HuH-7.5 (cell line): ENCODE results near the gene RAC3.

ENCODE experiments used
- DNase-seq: peaks from one replicate; pipeline ENCODE4 v3.0.0; 2011; ENCODE audit warnings: low spot score

RAC3 gene

DNA sequence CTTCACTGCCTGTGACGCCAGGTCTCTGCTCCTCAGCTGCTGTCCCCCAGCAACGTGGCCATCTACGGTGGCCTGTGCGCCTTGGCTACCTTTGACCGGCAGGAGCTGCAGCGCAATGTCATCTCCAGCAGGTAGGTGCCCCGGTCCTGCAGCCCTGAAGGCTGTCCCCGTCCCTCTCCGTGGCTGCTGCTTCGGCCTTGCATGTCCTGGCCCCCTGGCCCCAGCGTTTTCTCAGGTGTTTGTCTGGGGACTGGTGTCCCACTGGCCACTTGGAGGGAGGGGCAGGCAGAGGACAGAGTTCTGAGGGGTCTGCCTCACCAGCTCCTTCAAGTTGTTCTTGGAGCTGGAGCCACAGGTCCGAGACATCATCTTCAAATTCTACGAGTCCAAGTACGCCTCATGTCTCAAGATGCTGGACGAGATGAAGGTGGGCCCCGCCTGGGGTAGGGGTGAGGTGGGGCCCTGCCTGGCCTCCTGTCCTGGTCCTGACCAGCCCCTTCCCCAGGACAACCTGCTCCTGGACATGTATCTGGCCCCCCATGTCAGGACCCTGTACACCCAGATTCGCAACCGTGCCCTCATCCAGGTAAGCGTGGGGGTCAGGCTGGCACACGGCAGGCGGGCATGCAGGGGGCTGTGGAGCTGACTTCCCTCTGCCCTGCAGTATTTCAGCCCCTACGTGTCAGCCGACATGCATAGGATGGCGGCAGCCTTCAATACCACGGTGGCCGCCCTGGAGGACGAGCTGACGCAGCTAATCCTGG is 24.7 kb downstream of the RAC3 start:
- DNase-seq, result no peak

DNA sequence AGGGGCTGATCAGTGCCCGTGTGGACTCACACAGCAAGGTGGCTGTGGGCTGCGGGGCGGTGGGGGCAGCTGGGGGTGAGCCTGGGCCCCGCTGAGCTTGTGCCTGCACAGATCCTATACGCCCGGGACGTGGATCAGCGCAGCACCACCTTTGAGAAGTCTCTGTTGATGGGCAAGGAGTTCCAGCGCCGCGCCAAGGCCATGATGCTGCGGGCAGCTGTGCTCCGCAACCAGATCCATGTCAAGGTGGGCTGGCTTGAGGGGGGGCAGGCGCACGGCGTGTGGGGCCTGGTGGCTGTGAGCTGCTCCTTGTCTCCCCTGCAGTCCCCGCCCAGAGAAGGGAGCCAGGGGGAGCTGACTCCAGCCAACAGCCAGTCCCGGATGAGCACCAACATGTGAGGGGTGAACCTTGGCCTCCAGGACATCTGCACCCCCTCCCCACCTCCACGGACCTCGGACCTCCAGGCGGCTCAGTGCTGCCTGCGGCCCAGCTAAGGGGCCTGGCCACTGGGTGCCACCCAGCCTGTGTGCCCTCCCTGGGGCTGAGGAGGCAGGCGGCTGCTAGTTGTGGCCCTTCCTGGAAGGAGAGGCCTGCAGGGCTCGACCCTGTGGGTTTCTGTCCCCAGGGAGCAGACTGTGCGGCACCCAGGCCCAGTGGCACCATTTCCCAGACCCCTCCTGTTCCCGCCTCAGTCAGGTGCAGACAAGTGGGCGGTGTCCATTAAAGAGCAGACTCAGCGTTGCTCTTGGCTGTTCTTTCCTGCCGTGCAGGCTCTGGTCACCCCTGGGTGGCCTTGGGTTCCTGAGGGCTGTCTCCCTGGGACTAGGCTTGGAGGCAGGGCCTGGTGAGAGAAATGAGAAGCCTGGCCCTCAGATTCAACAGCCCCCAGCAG is 25.5 kb downstream of the RAC3 start:
- no peak for DNase-seq

GRCh38 chr17:82058230-82058854 is 26.9 kb downstream of the RAC3 start:
- no peak for DNase-seq

DNA sequence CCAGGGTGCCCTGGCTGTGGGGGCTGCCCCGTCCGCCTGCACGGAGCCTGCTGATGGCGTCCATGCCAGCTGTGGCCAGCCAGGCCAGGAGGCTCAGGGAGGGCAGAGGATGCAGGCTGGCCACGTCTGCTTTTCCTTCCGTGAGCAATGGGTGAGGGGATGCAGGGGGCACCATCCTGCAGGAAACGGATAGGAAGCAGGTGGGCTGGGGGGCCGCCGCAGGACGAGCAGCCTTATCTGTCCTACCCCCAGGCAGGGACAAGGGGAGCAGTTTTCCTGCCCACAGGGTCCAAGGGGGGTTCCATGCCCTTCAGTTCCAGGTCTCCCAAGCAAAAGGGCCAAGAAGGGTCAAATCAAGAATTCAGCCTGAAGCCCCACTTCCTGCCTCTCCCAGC is 27.4 kb downstream of the RAC3 start:
- no peak for DNase-seq

DNA sequence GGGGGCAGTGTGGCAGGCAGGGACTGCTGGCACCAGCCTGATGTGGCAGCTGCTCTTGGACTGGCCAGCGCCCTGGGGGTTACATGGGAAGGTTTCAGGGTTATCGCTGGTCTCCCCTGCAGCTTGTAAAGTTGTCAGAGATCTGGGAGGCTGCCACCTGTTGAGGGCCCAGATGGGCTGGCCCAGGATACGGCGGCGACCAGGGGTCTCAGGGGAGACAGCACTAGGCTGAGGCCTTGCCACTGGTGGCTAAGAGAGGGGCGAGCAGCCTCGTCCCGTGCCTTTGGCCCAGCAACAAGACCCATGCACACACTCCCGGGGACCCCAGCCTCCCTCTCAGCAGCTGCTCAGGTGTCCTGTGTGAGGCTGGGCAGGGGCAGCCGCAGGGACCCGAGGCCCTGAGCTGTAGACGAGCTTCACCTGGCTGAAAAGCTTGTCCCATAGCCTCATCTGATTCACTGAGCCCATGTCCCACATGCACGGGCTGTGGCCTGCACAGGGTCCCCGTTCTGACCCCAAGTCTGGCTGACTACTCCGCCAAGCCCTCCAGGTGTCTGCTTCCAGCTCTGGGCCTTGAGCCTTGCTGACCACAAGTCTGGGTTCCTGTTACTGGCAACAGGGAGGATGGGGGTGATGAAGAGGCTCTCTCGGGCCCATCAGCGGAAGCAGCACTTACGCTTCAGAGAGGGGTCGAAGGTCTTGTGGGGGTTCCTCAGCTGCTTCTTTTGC is 28.0 kb downstream of the RAC3 start:
- no peak for DNase-seq

GRCh38 chr17:82060001-82060380 is 28.5 kb downstream of the RAC3 start:
- DNase-seq, result no peak

DNA sequence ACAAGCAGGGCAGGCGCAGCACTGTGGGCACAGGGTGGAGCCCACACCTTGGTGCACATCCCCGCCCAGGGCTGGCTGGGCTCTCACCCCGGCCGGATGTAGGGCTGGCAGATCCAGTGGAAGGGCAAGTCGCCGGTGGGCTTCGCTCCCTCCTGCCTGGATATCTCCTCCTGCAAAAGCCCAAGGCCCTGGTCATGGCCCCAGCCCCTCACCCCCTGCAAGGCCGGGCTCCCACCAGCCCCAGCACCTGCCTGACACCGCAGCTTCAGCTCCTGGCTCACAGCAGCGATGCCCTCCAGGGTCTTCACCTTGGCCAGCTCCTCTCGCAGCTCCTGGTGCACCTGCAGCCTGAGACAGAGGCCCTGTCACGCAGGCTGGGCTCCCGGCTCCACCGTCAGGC is 29.1 kb downstream of the RAC3 start:
- DNase-seq, result no peak

- no peak for DNase-seq
These were observed 29.8 kb downstream of the RAC3 start for GRCh38 chr17:82061047-82061925.

DNA sequence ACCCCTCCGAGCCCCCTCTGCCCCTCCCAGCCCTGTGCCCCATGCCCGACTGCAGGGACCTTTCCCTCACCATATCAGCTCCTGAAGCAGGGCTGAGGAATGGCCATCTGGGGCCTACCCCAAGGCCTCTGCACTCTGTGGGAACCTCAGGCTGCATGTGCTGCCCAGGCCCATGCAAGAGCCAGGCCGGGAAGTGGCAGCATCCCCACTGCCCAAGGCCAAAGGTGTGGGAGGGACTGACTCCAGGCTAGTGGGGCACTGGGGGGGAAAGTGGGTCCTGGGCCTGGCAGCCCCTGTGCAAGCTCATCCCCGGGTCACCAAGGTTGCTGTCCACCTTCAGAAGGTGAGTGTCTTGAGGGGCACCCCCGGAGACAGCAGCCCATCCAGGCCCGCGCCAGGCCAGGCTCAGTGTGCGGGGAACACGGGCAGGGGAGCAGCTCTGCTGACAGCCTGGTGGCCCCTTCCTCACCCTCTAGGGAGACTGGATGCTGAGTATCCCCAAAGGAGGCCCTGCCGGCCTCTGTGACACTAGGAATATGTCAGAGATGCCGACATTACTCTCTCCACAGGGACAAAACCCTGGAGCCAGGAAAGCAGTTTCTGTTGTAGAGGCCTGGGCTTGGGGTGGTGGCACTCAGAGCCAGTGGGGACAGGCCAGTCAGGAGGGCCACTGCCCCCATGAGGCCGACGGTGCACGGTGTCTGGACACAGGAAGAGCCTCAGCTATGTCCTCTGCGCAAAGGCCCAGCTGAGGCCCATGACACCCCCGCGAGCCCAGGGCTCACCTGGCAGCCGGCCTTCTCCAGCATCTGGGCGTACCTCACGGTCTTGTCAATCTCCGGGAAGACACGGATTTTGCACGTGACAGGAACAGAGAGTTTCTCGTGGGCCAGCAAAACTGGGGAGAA is 30.9 kb downstream of the RAC3 start:
- no peak for DNase-seq

DNA sequence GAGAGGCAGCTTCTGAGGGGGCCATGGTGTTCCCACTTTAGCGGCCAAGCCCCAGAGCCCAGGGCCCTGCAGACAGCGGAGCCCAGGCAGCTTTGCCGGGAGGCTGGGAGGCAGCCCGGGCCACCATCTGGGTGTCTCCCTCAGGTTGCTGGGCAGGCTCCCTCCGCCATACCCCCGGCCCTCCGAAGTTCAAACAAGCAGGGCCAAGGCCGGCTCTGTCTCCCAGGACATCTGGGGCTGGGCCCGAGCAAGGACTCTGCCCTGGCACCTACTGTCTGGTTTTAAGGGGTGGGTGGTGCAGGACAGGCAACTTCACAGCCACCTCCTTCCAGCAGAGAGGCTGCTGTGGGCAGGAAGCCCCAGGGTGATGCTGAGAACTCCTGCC is 31.5 kb downstream of the RAC3 start:
- no peak for DNase-seq

DNA sequence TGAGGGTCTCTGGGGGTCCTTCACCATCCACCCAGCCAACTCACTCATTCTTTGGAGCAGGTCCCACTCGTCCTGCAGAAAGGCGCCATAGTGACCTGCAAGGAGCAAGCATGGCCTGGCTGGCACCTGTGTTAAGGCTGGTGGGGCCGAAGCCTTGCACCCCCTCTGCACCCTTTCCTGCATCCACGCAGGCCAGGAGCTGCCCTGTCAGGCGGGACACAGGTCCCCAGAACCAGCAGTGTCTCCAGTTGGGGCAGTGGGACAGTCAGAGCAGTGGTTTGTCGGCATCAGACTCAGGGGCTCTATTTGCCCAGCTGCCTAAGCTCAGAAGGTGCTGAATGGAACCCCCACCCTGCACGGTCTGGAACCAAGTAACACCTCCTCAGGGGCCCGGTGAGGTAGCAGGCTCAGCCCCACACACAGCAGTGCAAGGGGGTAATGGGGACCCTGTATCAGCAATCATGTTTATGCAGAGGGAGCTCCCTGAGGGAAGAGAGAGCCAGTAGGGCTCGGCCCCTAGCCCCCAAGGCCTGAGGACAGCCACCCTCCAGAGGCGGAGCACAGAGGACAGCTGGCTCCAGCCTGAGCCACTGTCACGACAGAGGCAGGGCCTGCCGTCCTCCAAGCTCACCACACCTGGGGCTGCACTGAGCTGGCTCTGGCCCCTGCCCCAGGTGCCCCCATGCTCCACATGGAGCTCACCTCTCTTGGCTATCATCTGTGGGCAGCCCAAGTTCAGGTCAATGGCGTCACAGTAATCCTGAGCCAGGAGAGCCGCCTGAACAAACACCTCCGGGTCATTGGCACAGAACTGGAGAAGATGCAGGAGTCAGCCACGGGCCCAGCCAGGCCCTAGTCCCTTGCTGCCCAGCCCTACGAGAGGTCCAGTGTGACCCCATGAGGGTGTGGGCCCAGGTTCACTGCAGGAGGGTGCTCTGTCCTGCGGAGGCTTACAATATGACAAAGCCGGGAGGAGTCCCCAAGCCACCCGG is 32.2 kb downstream of the RAC3 start:
- no peak for DNase-seq

DNA sequence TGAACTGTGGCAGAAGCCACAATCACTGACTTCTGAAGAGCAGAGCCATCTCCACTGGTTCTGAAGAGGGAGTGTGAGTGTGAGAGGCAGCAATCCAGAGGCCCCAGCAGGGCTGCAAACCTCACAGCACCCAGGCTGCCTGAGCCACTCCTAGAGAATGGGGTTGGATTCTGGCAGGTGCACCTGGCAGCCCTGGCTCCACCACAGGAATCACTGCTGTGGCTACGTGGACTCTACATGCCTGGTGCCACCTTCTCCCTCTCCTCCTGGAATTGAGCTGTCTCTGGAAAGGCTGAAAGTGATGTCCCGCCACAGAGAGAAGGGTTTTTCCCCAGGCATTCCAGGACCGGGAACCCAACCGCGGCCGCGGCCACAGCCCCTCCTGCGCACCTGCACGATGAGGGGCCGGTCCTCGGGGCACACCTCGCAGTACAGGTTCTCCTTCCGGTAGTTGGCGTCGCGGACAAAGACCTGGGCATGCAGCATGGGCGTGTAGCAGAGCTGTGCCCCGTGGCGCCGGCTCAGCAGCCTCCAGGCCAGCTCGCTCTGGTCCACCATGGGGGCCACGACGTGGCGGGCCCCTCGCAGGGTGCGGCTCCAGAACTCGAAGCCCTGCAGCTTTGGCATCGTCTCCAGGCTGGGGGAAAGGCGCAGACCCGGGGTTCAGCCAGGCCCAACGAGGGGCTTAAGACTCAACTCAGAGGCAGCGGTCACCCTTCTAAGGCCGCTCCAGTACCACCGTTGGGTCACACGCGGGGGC is 33.1 kb downstream of the RAC3 start:
- no peak for DNase-seq

DNA sequence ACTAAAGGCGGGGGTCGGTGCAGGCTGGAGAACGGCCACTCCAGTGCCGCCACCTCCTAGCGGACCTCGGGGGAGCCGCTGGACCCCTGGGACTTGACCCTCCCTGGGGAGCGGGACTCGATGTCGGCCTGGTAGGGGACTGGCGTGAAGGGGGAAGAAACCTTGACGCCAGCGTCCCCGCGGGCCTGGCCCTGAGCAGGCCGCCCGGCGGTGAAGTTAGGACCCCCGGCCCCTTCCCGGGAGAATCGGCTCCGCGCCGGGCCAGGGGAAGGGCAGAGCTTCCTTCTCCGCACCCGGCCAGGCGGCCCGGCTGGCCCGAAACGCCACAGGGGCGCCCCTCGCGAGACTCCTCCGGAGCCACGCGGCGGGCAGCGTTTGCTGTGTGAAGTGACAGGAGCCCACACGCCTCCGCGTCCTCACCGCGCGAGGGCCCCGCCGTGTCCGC is 33.7 kb downstream of the RAC3 start:
- no peak for DNase-seq

- DNase-seq, result peak; percentile 72
These were observed 34.3 kb downstream of the RAC3 start, which contains the start of gene DUS1L for GRCh38 chr17:82065638-82066303. Gene DUS1L, minus strand, starts transcription at chr17:82065804. Its CDS starts 745 bp downstream, at chr17:82065059.

DNA sequence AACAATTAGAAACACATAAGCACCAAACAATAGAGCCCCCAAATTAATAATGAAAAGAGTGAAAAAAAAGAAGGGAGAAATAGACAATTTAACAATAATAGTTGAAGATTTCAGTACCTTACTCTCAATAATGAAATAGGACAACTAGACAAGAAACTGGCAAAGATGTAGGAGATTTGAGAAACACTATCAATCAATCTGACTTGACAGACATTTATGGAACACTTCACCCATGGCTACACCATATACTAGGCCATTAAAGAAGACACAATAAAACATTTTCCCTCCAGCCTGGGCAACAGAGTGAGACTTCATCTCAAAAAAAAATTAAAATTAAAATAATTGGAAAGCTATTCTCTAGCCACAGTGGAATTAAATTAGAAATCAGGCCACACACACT is 39.1 kb downstream of the RAC3 start:
- DNase-seq, result no peak

DNA sequence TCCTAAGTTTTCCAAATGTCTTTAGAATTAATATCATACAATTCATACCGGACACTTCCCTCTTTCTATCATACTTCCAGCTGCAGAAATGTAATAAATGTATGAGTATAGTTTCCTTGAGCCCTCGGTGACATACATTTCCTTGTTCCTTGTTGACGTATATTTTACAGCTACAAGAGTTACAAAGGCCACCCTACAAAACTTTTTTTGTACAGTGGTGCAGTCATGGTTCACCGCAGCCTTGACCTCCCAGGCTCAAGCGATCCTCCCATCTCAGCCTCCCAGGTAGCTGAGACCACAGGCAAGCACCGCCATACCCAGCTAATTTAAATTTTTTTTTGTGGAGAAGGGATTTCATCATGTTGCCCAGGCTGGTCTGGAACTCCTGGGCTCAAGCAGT is 41.3 kb downstream of the RAC3 start:
- no peak for DNase-seq

DNA sequence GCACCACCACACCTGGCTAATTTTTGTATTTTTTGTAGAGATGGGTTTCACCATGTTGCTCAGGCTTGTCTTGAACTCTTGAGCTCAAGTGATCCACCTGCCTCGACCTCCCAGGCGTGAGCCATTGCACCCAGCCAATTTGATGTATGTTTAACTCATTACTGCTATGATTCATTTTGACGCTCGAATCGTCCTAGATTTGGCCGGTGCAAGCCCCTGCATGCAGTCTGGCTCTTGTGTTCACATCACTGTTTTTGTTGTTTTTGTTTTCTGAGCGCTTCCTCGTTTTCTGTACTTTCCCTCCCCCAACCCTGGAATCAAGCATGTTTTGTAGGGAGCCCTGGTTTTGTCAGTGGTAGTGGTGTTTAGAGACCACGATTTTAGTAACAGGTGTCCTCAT is 42.0 kb downstream of the RAC3 start:
- no peak for DNase-seq
